NT2/D1 (cell line): ENCODE results near the gene CNTN2.

ENCODE experiments used
- DNase-seq: peaks from one replicate; pipeline ENCODE4 v3.0.0-alpha.2; 2011; ENCODE audit warnings: low read depth, low spot score
- H3K27me3 ChIP-seq: 2 replicates; pipeline ENCODE4 v1.6.0; 2011; ENCODE audit warnings: mild to moderate bottlenecking; ENCODE audit not compliant: insufficient read length, insufficient read depth
- H3K36me3 ChIP-seq: 2 replicates; pipeline ENCODE4 v1.6.1; 2011; ENCODE audit warnings: mild to moderate bottlenecking, low read length, mixed read lengths; ENCODE audit not compliant: insufficient read depth, insufficient read length
- H3K4me1 ChIP-seq: 2 replicates; pipeline ENCODE4 v1.5.1; 2011; ENCODE audit not compliant: insufficient read depth, insufficient read length
- H3K4me3 ChIP-seq: 2 replicates; pipeline ENCODE4 v1.5.1; 2011; ENCODE audit warnings: low read depth; ENCODE audit not compliant: insufficient read length
- H3K9ac ChIP-seq: 2 replicates; pipeline ENCODE4 v1.6.0; 2011; ENCODE audit warnings: low read depth; ENCODE audit not compliant: insufficient read length
- H3K9me3 ChIP-seq: 2 replicates; pipeline ENCODE4 v1.5.1; 2011; ENCODE audit warnings: mild to moderate bottlenecking, low read length; ENCODE audit not compliant: insufficient read depth
- SUZ12 ChIP-seq: IDR thresholded peaks from 2 replicates; pipeline ENCODE4 v1.6.1; 2011; ENCODE audit not compliant: insufficient read length, insufficient read depth; ENCODE audit errors: extremely low read depth
- YY1 ChIP-seq: IDR thresholded peaks from 2 replicates; pipeline ENCODE4 v1.6.1; 2011; ENCODE audit not compliant: insufficient read length, insufficient read depth
- ZNF274 ChIP-seq: IDR thresholded peaks from 2 replicates; pipeline ENCODE4 v1.6.1; 2011; ENCODE audit warnings: mild to moderate bottlenecking, low read depth, low read length

The CNTN2 gene

DNA sequence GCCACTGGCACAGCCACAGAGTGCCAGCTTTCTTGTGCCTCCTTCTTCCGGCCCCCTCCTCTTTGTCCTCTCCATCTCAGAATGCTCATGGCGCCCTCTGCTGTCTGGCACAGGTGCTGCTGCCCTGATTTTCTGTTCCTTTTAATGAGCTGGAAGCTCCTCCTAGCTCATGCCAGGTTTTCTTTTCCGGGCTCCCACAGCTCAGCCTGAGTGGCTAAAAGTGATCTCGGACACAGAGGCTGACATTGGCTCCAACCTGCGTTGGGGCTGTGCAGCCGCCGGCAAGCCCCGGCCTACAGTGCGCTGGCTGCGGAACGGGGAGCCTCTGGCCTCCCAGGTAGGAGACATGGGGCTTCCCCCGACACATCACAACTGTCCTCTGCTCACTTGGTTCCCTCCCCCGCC is 18.7 kb downstream of the CNTN2 start:
- H3K9ac ChIP-seq = no peak overlapping the region
- H3K27me3 ChIP-seq = peaks cover 18% of the 10 kb centered on the region
- TF ChIP-seq YY1 (no peak), ZNF274 (no peak), SUZ12 (no peak)

DNA sequence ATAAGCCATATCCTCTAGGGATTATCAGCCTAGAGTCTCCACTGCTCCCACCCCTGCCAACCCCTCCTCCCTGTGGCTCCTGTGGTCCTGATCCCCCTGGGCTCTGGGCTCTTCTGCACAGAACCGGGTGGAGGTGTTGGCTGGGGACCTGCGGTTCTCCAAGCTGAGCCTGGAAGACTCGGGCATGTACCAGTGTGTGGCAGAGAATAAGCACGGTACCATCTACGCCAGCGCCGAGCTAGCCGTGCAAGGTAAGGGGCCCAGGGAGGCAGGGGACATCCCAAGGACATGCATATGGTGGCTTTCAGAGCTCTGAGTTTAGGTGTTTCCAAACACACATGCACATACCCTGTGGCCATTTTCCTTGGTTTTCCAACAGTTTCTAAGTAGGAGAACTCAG is 19.3 kb downstream of the CNTN2 start:
- H3K27me3 ChIP-seq = peaks cover 18% of the 10 kb centered on the region
- H3K4me1 ChIP-seq = peaks cover 13% of the 10 kb centered on the region
- H3K9ac ChIP-seq = no peak overlapping the region
- no peak for DNase-seq
- H3K4me3 ChIP-seq = no peak overlapping the region
- H3K36me3 ChIP-seq = no peaks in the 10 kb centered on the region
- no peak for TF ChIP-seq YY1
- no peak for TF ChIP-seq ZNF274
- TF ChIP-seq SUZ12 = no peak
- H3K9me3 ChIP-seq = no peaks in the 10 kb centered on the region

More for the DNA sequence above, 18.7 kb downstream of the CNTN2 start:
- Histone ChIP-seq H3K4me1 (peaks cover 13% of the 10 kb centered on the region), H3K4me3 (no peak overlapping the region), H3K36me3 (no peaks in the 10 kb centered on the region), H3K9me3 (no peaks in the 10 kb centered on the region)
- peak; percentile 83 for DNase-seq

DNA sequence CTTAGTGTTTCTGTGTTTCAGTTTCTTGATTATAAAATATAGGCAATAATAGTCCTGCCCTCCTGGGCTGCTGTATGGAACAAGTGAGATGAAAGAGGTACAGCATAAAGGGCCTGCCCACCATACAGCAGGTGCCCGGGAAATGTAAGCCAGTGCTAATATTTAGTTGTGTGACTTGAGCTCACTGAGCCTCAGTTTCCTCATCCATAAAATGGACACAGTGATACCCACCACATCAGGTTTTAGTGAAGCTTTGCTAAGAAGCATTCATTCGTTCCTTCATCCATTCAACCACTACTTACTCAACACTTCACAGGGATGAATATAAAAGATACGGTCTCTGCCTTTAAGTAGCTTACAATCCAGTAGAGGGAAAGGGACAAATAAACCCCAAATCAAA is 19.9 kb downstream of the CNTN2 start:
- no peaks in the 10 kb centered on the region for H3K36me3 ChIP-seq
- H3K9ac ChIP-seq = no peak overlapping the region
- TF ChIP-seq YY1 (no peak), SUZ12 (no peak), ZNF274 (no peak)
- H3K27me3 ChIP-seq = peaks cover 18% of the 10 kb centered on the region
- peaks cover 13% of the 10 kb centered on the region for H3K4me1 ChIP-seq
- no peak overlapping the region for H3K4me3 ChIP-seq
- no peak for DNase-seq
- no peaks in the 10 kb centered on the region for H3K9me3 ChIP-seq

DNA sequence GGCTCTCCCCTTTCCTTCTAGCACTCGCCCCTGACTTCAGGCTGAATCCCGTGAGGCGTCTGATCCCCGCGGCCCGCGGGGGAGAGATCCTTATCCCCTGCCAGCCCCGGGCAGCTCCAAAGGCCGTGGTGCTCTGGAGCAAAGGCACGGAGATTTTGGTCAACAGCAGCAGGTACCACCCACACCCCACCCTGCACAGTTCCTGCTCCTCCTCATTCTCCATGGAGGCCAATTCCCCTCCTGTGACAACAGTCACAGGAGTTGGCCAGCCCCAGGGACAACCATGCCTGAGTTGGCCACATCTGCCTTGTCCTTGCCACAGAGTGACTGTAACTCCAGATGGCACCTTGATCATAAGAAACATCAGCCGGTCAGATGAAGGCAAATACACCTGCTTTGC is 21.3 kb downstream of the CNTN2 start:
- Histone ChIP-seq H3K36me3 (no peaks in the 10 kb centered on the region), H3K27me3 (peaks cover 14% of the 10 kb centered on the region), H3K4me3 (no peak overlapping the region), H3K4me1 (peaks cover 13% of the 10 kb centered on the region), H3K9me3 (no peaks in the 10 kb centered on the region), H3K9ac (no peak overlapping the region)
- no peak for DNase-seq
- TF ChIP-seq SUZ12 (no peak), YY1 (no peak), ZNF274 (no peak)

DNA sequence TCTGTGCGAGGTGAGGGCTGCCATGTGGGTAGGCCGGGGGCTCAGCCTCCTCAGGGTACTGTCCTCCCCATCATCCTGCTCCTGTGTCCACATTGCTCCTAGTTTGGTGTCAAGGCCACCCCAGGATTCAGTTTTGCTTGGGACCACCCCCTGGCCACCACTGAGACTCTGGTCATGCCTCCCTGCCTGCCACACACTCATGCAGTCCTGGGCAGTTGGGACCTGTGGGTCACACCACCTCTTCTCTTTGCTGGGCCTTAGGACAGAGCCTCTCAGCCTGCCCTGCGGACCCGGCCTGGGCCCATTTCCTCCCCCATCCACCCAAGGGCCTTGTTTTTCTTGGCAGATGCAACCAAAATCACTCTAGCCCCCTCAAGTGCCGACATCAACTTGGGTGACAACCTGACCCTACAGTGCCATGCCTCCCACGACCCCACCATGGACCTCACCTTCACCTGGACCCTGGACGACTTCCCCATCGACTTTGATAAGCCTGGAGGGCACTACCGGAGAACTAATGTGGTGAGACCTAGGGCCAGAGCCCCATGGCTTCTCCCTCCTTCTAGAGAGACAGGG is 21.8 kb downstream of the CNTN2 start:
- Histone ChIP-seq H3K27me3 (peaks cover 10% of the 10 kb centered on the region), H3K4me3 (no peak overlapping the region), H3K36me3 (no peaks in the 10 kb centered on the region), H3K9me3 (no peaks in the 10 kb centered on the region), H3K4me1 (peaks cover 13% of the 10 kb centered on the region), H3K9ac (no peak overlapping the region)
- DNase-seq = no peak
- TF ChIP-seq YY1 (no peak), ZNF274 (no peak), SUZ12 (no peak)

DNA sequence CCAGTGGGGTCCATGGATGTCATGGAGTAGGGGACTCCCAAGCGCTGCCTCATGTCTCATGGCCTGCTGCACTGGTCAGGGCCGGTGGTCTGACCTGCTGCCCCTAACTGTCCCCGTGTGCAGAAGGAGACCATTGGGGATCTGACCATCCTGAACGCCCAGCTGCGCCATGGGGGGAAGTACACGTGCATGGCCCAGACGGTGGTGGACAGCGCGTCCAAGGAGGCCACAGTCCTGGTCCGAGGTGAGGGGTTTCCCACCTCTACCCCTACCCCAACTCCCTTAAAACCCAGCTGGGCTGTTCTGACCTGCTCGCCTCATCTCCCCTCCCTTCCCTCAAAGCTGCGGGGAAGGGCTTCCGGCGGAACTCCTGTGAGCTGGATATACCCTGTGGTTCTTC is 22.7 kb downstream of the CNTN2 start:
- Histone ChIP-seq H3K9me3 (no peaks in the 10 kb centered on the region), H3K9ac (no peak overlapping the region)
- TF ChIP-seq YY1 (no peak), SUZ12 (no peak), ZNF274 (no peak)

DNA sequence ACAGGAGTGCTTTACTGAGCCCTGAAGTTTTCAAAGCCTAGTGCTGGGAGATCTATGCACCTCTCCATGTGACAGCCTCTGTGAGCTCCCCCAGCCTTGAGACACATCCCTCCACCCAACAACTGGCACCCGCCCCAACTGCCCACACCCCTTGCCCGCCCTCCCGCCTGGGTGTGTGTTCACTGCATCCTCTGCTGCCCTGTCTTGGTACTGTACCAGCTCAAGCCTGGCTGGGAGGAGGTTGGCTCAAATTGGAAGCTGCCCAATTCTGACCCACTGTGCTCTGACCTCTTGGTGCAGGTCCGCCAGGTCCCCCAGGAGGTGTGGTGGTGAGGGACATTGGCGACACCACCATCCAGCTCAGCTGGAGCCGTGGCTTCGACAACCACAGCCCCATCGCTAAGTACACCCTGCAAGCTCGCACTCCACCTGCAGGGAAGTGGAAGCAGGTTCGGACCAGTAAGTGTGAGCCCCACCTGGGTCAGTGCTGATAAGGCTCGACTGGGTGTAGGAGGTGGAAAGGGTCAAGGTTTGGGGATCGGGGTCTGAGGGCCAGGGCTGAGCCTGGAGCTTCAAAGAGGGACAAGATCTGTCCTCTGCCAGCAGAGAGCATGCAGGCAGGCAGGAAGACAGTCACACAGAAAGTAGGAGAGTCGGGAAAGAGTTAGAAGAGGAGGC is 23.3 kb downstream of the CNTN2 start:
- H3K27me3 ChIP-seq = peaks cover 4% of the 10 kb centered on the region
- no peak overlapping the region for H3K9ac ChIP-seq
- peaks cover 8% of the 10 kb centered on the region for H3K4me1 ChIP-seq
- no peaks in the 10 kb centered on the region for H3K36me3 ChIP-seq
- DNase-seq = no peak
- TF ChIP-seq SUZ12 = no peak
- TF ChIP-seq ZNF274 = no peak
- TF ChIP-seq YY1 = no peak
- no peak overlapping the region for H3K4me3 ChIP-seq
- H3K9me3 ChIP-seq = no peaks in the 10 kb centered on the region

More for the DNA sequence above, 22.7 kb downstream of the CNTN2 start:
- no peak overlapping the region for H3K4me3 ChIP-seq
- DNase-seq = no peak
- H3K4me1 ChIP-seq = peaks cover 13% of the 10 kb centered on the region
- no peaks in the 10 kb centered on the region for H3K36me3 ChIP-seq
- peaks cover 9% of the 10 kb centered on the region for H3K27me3 ChIP-seq
